Measurements from ENCODE around the gene NCKAP5. TPM values are rescaled to one million over a fixed set of nuclear protein-coding genes. Genes with fewer than 3 reads are reported as not detected.

Gene NCKAP5
- total RNA-seq, 1 donor from 2014 or later, result 0.46 TPM

DNA sequence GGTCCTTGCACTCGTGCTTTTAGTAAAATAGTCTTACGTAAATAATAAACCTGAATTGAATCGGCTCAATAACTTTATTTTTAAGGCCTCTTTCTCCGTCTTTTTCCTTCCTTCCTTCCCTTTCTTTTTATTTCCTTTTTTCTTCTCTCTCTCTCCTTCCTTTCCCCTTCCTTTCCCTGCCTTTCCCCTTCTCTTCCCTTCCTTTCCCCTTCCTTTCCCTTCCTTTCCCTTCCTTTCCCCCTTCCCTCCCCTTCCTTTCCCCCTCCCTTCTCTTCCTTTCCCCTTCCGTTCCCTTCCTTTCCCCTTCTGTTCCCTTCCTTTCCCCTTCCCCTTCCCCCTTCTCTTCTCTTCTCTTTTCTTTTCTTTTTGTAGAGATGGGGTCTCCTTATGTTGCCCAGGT lies 121.0 kb downstream of the NCKAP5 start:
- Mint-ChIP-seq H3K27ac (ENCODE audit: unreplicated experiment) (no peak overlapping the region), H3K27me3 (ENCODE audit: unreplicated experiment) (peaks cover 11% of the 10 kb centered on the region), H3K9me3 (ENCODE audit: unreplicated experiment) (no peaks in the 10 kb centered on the region), H3K36me3 (ENCODE audit: unreplicated experiment) (no peaks in the 10 kb centered on the region), H3K4me3 (ENCODE audit: unreplicated experiment) (no peak overlapping the region), H3K4me1 (ENCODE audit: unreplicated experiment) (no peaks in the 10 kb centered on the region)
- TF ChIP-seq, protein P1, sequence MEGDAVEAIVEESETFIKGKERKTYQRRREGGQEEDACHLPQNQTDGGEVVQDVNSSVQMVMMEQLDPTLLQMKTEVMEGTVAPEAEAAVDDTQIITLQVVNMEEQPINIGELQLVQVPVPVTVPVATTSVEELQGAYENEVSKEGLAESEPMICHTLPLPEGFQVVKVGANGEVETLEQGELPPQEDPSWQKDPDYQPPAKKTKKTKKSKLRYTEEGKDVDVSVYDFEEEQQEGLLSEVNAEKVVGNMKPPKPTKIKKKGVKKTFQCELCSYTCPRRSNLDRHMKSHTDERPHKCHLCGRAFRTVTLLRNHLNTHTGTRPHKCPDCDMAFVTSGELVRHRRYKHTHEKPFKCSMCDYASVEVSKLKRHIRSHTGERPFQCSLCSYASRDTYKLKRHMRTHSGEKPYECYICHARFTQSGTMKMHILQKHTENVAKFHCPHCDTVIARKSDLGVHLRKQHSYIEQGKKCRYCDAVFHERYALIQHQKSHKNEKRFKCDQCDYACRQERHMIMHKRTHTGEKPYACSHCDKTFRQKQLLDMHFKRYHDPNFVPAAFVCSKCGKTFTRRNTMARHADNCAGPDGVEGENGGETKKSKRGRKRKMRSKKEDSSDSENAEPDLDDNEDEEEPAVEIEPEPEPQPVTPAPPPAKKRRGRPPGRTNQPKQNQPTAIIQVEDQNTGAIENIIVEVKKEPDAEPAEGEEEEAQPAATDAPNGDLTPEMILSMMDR (IDR thresholded peaks at IDR 0.05), result no peak
- no peak for DNase-seq (ENCODE audit: extremely low spot score, unreplicated experiment)

- no peaks in the 10 kb centered on the region for H3K9me3 Mint-ChIP-seq (ENCODE audit: unreplicated experiment)
- DNase-seq (ENCODE audit: extremely low spot score, unreplicated experiment), result no peak
- H3K27me3 Mint-ChIP-seq (ENCODE audit: unreplicated experiment), result peaks cover 11% of the 10 kb centered on the region
- H3K36me3 Mint-ChIP-seq (ENCODE audit: unreplicated experiment), result no peaks in the 10 kb centered on the region
- TF ChIP-seq, protein P1 (IDR thresholded peaks at IDR 0.05), result no peak
- no peaks in the 10 kb centered on the region for H3K4me1 Mint-ChIP-seq (ENCODE audit: unreplicated experiment)
- H3K4me3 Mint-ChIP-seq (ENCODE audit: unreplicated experiment), result no peak overlapping the region
- no peak overlapping the region for H3K27ac Mint-ChIP-seq (ENCODE audit: unreplicated experiment)
Observed at GRCh38 chr2:133444465-133444864, 123.8 kb downstream of the NCKAP5 start.

DNA sequence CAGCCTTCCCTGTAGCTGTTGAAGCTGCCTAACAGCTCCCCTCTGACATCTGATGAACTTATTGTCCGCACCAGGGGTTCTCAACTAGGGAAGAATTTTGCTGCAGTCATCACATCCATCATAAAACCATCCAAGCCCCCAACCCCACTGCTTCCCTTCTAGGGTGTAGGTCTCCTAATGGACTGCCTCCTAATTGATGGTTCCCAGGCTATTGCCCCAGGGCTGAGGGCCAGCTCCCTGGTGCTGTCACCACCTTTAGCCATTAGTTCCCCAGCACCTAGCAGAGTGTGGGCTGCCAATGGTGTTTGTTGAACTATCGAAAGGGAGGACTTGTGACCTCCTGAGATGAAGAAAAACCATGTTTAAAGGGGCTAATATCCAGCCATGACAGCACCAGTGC lies 125.9 kb downstream of the NCKAP5 start:
- no peak overlapping the region for H3K27ac Mint-ChIP-seq (ENCODE audit: unreplicated experiment)
- TF ChIP-seq, protein P1 (IDR thresholded peaks at IDR 0.05), result no peak
- no peak overlapping the region for H3K4me3 Mint-ChIP-seq (ENCODE audit: unreplicated experiment)
- H3K9me3 Mint-ChIP-seq (ENCODE audit: unreplicated experiment), result no peaks in the 10 kb centered on the region
- H3K36me3 Mint-ChIP-seq (ENCODE audit: unreplicated experiment), result no peaks in the 10 kb centered on the region
- H3K27me3 Mint-ChIP-seq (ENCODE audit: unreplicated experiment), result peaks cover 9% of the 10 kb centered on the region
- peaks cover 7% of the 10 kb centered on the region for H3K4me1 Mint-ChIP-seq (ENCODE audit: unreplicated experiment)
- no peak for DNase-seq (ENCODE audit: extremely low spot score, unreplicated experiment)

DNA sequence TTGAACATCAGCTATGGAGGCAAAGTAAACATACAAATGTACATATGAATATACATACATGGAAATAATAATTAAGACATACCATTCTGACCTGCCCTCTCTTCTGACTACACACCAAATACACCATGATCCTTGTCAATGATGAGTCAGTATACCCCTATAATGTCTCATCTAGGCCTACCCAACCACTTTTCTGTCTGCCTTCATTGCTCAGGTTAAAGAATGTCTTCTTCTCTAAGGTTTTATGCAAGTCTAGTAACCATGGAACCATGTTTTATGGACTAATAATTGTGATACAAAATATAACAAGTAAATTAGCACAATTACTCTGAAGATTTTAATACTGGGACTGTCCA lies 128.7 kb downstream of the NCKAP5 start:
- no peaks in the 10 kb centered on the region for H3K36me3 Mint-ChIP-seq (ENCODE audit: unreplicated experiment)
- TF ChIP-seq, protein P1 (IDR thresholded peaks at IDR 0.05), result no peak
- H3K4me3 Mint-ChIP-seq (ENCODE audit: unreplicated experiment), result no peak overlapping the region
- no peaks in the 10 kb centered on the region for H3K9me3 Mint-ChIP-seq (ENCODE audit: unreplicated experiment)
- DNase-seq (ENCODE audit: extremely low spot score, unreplicated experiment), result no peak
- peaks cover 10% of the 10 kb centered on the region for H3K4me1 Mint-ChIP-seq (ENCODE audit: unreplicated experiment)
- peaks cover 2% of the 10 kb centered on the region for H3K27me3 Mint-ChIP-seq (ENCODE audit: unreplicated experiment)
- H3K27ac Mint-ChIP-seq (ENCODE audit: unreplicated experiment), result no peak overlapping the region

DNA sequence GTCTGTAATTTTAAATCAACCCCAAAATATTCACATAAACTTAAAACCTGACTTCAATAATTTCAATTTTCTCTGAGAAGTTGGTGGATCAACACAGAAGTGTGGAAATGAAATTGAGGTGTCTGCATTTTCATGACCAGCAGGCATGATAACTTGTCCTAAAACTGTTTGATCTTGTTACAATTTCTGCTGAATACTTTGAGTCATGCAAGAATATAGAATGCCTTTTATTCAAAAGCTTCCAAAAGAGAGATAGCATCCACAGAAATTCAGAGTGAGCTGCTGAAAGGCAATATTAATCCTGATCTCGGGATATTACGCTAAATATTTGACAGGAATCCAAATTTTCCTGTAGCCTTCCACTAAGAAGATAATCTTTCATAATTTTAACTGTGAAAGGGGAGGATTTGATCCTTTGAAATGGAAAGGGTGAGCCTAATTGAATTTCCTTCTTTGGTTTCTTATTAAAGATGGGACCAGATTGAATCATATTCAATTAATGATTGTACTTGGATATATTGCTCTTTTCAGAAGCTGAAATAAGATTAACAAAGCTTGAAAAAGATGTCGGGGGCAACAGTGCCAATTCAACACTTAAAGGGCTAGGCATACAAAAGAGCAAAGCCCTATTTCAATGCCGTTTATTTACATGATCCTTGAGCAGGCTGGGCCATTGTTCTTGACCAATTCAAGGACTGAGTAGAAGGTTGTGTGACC lies 129.3 kb downstream of the NCKAP5 start:
- no peak for DNase-seq (ENCODE audit: extremely low spot score, unreplicated experiment)
- H3K4me3 Mint-ChIP-seq (ENCODE audit: unreplicated experiment), result no peak overlapping the region
- peaks cover 14% of the 10 kb centered on the region for H3K4me1 Mint-ChIP-seq (ENCODE audit: unreplicated experiment)
- TF ChIP-seq, protein P1 (IDR thresholded peaks at IDR 0.05), result no peak
- H3K27me3 Mint-ChIP-seq (ENCODE audit: unreplicated experiment), result peaks cover under 1% of the 10 kb centered on the region
- H3K27ac Mint-ChIP-seq (ENCODE audit: unreplicated experiment), result no peak overlapping the region
- H3K9me3 Mint-ChIP-seq (ENCODE audit: unreplicated experiment), result no peaks in the 10 kb centered on the region
- H3K36me3 Mint-ChIP-seq (ENCODE audit: unreplicated experiment), result no peaks in the 10 kb centered on the region

Measured in osteocyte (in vitro differentiated cells).